PFSK-1 (cell line): Measurements from ENCODE around the gene UNC80.

Experiments used
- FOXP2 ChIP-seq: optimal IDR thresholded peaks from 2 replicates; pipeline ENCODE3; 2011; ENCODE audit warnings: borderline replicate concordance, control low read depth, inconsistent platforms; ENCODE audit not compliant: insufficient read depth; ENCODE audit errors: extremely low read length, extremely low read depth
- POLR2AphosphoS5 ChIP-seq: IDR thresholded peaks from 2 replicates; pipeline ENCODE4 v1.6.1; 2012; ENCODE audit warnings: low read depth, mild to moderate bottlenecking, control low read depth, low read length, moderate library complexity
- SIN3A ChIP-seq: IDR thresholded peaks from 2 replicates; pipeline ENCODE4 v1.6.1; 2012; ENCODE audit warnings: mild to moderate bottlenecking, low read length, moderate library complexity, borderline replicate concordance; ENCODE audit not compliant: insufficient read depth
- TAF1 ChIP-seq: IDR thresholded peaks from 2 replicates; pipeline ENCODE4 v1.6.1; 2012; ENCODE audit warnings: low read length, control low read depth, borderline replicate concordance; ENCODE audit not compliant: insufficient read depth
- TF ChIP-seq, protein P1 (sequence below), 2 experiments: IDR thresholded peaks; 2 replicates each; pipeline versions ENCODE4 v1.6.1 to v1.8.0; 2011 to 2012; ENCODE audit warnings: low read depth in 2 of 2, low read length in 2 of 2, control low read depth in 1 of 2, inconsistent platforms in 1 of 2, mild to moderate bottlenecking in 1 of 2, moderate library complexity in 1 of 2; ENCODE audit not compliant: insufficient read depth in 1 of 2

UNC80 gene

GRCh38 chr2:209933499-209934483 lies 162.2 kb downstream of the UNC80 start:
- TF ChIP-seq FOXP2 (no peak), SIN3A (no peak), POLR2AphosphoS5 (no peak), TAF1 (no peak)
- TF ChIP-seq, protein P1, sequence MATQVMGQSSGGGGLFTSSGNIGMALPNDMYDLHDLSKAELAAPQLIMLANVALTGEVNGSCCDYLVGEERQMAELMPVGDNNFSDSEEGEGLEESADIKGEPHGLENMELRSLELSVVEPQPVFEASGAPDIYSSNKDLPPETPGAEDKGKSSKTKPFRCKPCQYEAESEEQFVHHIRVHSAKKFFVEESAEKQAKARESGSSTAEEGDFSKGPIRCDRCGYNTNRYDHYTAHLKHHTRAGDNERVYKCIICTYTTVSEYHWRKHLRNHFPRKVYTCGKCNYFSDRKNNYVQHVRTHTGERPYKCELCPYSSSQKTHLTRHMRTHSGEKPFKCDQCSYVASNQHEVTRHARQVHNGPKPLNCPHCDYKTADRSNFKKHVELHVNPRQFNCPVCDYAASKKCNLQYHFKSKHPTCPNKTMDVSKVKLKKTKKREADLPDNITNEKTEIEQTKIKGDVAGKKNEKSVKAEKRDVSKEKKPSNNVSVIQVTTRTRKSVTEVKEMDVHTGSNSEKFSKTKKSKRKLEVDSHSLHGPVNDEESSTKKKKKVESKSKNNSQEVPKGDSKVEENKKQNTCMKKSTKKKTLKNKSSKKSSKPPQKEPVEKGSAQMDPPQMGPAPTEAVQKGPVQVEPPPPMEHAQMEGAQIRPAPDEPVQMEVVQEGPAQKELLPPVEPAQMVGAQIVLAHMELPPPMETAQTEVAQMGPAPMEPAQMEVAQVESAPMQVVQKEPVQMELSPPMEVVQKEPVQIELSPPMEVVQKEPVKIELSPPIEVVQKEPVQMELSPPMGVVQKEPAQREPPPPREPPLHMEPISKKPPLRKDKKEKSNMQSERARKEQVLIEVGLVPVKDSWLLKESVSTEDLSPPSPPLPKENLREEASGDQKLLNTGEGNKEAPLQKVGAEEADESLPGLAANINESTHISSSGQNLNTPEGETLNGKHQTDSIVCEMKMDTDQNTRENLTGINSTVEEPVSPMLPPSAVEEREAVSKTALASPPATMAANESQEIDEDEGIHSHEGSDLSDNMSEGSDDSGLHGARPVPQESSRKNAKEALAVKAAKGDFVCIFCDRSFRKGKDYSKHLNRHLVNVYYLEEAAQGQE (IDR thresholded peaks at IDR 0.05; ENCODE audit: insufficient read depth in 1 of 2, low read depth in 2 of 2, low read length in 2 of 2), result no peak

DNA sequence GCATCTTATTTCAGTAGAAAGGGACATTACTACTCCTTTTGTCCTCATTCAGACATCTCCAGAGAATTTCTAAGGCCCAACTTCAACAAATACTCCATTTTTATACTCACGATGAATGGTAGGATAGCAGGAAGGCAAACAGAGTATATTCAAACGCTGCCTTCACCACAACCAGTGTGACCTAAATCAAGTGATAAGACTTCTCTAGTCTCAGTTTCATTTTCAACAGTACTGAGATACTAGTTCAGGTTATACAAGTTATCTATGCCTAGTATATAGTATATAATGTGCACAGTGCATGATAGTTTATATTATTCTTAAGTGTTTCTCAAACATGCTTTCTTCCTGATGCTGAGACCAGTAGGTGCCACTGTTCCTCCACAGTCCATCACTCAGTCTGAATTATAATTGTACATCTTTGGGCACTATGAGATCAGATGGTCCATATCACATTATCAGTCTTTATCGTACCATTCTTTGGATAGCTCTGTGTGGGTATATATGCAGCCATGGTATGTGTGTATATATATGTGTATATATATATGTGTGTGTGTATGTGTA lies 164.6 kb downstream of the UNC80 start:
- TF ChIP-seq POLR2AphosphoS5 (no peak), TAF1 (no peak), FOXP2 (no peak), SIN3A (no peak)
- TF ChIP-seq, protein P1 (IDR thresholded peaks at IDR 0.05; ENCODE audit: insufficient read depth in 1 of 2, low read depth in 2 of 2, low read length in 2 of 2), result no peak

DNA sequence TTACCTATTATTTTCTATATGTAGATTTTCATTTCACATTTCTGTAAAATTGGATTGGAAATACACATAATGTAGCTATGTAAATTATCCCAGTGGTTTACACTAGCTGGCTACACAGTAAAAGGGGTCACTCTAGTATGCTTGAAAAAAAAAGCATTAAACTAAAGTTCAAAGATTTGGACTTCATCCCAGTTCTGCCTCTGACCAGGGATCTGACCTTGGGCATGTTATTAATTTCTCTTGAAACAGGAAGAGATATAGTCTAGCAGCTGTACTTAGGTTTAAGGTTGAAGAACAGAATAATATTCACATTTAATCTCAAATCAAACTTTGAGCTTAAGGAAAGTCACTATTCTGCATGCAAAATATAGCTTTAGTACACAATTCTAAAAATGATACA lies 166.3 kb downstream of the UNC80 start:
- no peak for TF ChIP-seq FOXP2
- no peak for TF ChIP-seq POLR2AphosphoS5
- TF ChIP-seq, protein P1 (IDR thresholded peaks at IDR 0.05; ENCODE audit: insufficient read depth in 1 of 2, low read depth in 2 of 2, low read length in 2 of 2), result no peak
- TF ChIP-seq TAF1, result no peak
- TF ChIP-seq SIN3A, result no peak

DNA sequence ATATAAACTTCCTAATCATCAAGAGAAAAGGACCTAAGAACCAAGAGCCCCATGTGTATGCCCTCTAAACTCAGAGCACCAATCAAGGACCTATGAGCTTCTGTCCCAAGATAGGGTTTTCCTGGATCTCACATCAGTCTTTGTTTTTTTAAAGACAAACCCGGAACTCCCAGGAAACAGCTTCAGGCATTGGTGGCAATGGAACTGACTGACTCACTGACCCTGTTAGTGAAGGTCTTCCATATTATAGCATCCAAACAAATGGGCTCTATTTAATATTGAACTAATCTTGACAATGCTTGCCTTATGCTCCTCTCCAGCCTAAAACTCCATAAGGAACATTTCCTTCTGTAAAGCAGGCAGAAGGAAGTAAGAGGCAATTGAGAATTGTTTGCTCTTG lies 167.3 kb downstream of the UNC80 start:
- TF ChIP-seq POLR2AphosphoS5 (no peak), FOXP2 (no peak), SIN3A (no peak), TAF1 (no peak)
- TF ChIP-seq, protein P1 (IDR thresholded peaks at IDR 0.05; ENCODE audit: insufficient read depth in 1 of 2, low read depth in 2 of 2, low read length in 2 of 2), result no peak
